ENCODE data around the gene XYLT1. TPM values are rescaled to one million over a fixed set of nuclear protein-coding genes. Genes with fewer than 3 reads are reported as not detected.

The XYLT1 gene
- total RNA-seq, 2 experiments from 2014 or later = 59.4 to 60.4 TPM

DNA sequence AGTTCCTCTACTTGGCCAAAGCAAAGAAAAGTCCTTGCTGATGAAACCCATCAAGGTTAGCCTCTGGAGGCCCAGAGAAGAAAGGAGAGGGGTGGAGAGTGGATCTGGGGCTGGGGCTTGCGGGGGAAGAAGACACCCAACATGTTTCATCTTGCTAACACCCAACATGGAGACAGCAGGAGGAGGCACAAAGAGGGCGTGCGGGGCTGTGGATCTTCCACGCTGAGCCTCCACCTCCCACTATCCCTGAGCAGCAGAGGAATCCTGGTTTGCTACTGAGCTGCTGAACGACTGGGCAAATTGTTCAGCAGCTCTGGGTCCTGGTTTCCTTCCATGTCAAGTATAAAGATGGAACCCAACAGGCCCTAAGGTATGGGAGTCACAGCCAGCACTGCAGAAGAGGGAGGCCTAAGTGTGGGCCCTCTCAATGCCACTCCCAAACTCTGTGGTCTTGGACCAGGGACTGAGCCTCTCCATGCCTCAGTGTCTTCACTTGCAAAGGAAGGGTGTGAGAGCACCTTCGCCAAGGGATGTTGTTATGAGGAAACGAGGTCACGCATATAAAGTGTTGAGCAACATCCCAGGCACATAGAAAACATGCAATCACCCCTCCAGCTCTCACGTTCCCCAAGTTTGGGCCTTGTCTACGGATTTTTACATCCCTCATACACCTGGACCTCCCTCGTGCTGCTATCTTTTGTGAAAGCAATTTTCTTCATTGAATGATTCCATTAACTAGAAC is 122.5 kb downstream of the XYLT1 start:
- ChIA-PET POLR2A (interaction anchor here (0.7 to 4.1 kb wide), 6 partner anchors 10 to 121 kb away, joined by 3 to 49 read pairs (median 17); no protein-coding TSS in a partner anchor), CTCF (interaction anchor here (1.5 to 9.9 kb wide), 3 partner anchors 10 to 19 kb away, joined by 6 to 142 read pairs (median 7); no protein-coding TSS in a partner anchor)
- Mint-ChIP-seq H3K4me3 (no peak overlapping the region), H3K4me1 (ENCODE audit: low read depth) (peaks cover 91% of the 10 kb centered on the region), H3K27me3 (ENCODE audit: low read depth) (no peaks in the 10 kb centered on the region), H3K27ac (peak overlapping the region; percentile 96), H3K9me3 (ENCODE audit: insufficient read depth) (no peaks in the 10 kb centered on the region), H3K36me3 (ENCODE audit: low read depth) (peaks cover 62% of the 10 kb centered on the region)
- DNase-seq (no peak), ATAC-seq (no peak)

GRCh38 chr16:17347624-17348023 is 123.1 kb downstream of the XYLT1 start:
- POLR2A ChIA-PET = interaction anchor here (0.6 to 4.1 kb wide), 10 partner anchors 11 to 122 kb away, joined by 3 to 49 read pairs (median 4); no protein-coding TSS in a partner anchor
- Mint-ChIP-seq H3K27ac (peak overlapping the region; percentile 96), H3K27me3 (ENCODE audit: low read depth) (no peaks in the 10 kb centered on the region), H3K4me1 (ENCODE audit: low read depth) (peaks cover 91% of the 10 kb centered on the region), H3K36me3 (ENCODE audit: low read depth) (peaks cover 62% of the 10 kb centered on the region), H3K4me3 (peak overlapping the region; percentile 50), H3K9me3 (ENCODE audit: insufficient read depth) (no peaks in the 10 kb centered on the region)
- DNase-seq = no peak
- ATAC-seq = no peak
- CTCF ChIA-PET = interaction anchor here (0.6 to 9.9 kb wide), 5 partner anchors 11 to 232 kb away, joined by 3 to 142 read pairs (median 7); no protein-coding TSS in a partner anchor

DNA sequence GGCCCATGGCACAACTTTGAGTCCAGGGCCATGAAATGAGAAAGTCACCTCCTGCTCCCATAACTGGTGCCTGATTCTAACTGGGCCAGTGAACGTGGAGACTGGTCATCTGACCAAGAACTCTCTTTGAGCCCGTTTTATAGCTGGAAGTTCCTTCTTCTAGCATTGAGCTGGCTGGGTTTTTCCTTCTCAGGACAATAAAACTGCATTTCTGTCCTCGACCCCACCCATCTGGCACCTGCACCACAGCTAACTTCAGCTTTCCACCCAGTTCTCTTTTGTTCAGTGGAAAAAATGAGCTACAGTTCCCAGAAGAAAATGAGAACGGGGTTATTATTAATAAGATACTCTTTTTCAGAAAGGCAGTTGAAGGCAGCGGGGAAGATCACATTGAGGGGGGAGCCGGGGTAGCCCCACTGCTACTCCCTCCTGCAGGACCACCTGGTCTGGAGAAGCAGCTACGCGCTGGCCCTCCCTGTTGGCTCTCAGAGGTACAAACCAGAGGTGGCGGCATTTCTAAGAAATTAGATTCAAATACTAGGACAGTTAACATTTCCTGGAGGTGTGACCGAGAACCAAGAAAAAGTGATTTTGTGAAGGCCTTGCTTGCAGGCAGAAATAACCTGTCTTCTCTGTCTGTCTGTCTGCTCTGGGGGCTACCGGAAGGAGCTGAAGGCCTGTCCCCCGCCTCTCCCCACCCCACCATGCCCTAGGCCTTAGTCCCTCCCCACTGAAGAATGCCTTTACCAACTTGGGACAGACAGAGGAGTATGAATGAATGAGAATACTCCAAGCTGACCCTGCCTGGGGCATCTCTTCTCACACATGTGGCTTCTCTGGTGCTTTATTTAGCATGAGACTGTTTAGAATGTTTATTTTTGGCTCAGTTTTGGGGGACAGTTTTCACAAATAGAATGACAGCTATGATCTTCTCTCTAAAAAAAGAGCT is 123.9 kb downstream of the XYLT1 start:
- peak; percentile 71 for ATAC-seq
- Mint-ChIP-seq H3K27ac (peak overlapping the region; percentile 96), H3K27me3 (ENCODE audit: low read depth) (no peaks in the 10 kb centered on the region), H3K36me3 (ENCODE audit: low read depth) (peaks cover 63% of the 10 kb centered on the region), H3K9me3 (ENCODE audit: insufficient read depth) (no peaks in the 10 kb centered on the region), H3K4me1 (ENCODE audit: low read depth) (peaks cover 91% of the 10 kb centered on the region), H3K4me3 (peak overlapping the region; percentile 50)
- CTCF ChIA-PET = interaction anchor here (0.6 to 9.9 kb wide), 6 partner anchors 11 to 233 kb away, joined by 3 to 142 read pairs (median 6); no protein-coding TSS in a partner anchor
- peak; percentile 82 for DNase-seq
- POLR2A ChIA-PET = interaction anchor here (0.6 to 4.1 kb wide), 12 partner anchors 12 to 122 kb away, joined by 3 to 49 read pairs (median 4); no protein-coding TSS in a partner anchor

- ChIA-PET CTCF (interaction anchor here (0.8 to 9.9 kb wide), 7 partner anchors 14 to 129 kb away, joined by 3 to 142 read pairs (median 5); no protein-coding TSS in a partner anchor), POLR2A (interaction anchor here (0.5 to 4.1 kb wide), 5 partner anchors 21 to 134 kb away, joined by 3 to 49 read pairs (median 3); no protein-coding TSS in a partner anchor)
- ATAC-seq (no peak), DNase-seq (no peak)
- H3K27ac Mint-ChIP-seq = peak overlapping the region; percentile 88
- no peaks in the 10 kb centered on the region for H3K9me3 Mint-ChIP-seq (ENCODE audit: insufficient read depth)
- H3K4me1 Mint-ChIP-seq (ENCODE audit: low read depth) = peaks cover 94% of the 10 kb centered on the region
- peaks cover 62% of the 10 kb centered on the region for H3K36me3 Mint-ChIP-seq (ENCODE audit: low read depth)
- no peak overlapping the region for H3K4me3 Mint-ChIP-seq
- no peaks in the 10 kb centered on the region for H3K27me3 Mint-ChIP-seq (ENCODE audit: low read depth)
Measured at GRCh38 chr16:17345043-17345442, 125.7 kb downstream of the XYLT1 start.

DNA sequence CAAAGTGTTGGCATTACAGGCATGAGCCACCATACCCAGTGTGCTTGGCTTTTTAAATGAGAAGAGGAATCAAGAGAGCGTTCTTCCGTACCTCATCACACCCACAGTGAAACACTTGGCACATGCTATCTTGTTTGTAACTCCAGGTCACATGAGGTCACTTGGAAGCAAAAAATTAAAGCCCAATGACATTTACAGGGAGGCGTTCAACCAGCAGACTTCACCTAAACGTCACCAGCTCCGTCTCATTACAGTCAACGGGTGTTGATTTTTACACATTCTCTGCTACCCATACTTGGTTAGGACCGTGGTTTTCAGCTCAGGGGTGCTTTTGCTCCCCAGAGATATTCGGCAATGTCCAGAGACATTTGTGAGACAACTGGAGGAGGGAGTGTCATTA is 127.0 kb downstream of the XYLT1 start:
- Mint-ChIP-seq H3K27ac (peak overlapping the region; percentile 94), H3K36me3 (ENCODE audit: low read depth) (peaks cover 58% of the 10 kb centered on the region), H3K9me3 (ENCODE audit: insufficient read depth) (no peaks in the 10 kb centered on the region), H3K27me3 (ENCODE audit: low read depth) (no peaks in the 10 kb centered on the region), H3K4me3 (peak overlapping the region; percentile 74), H3K4me1 (ENCODE audit: low read depth) (peaks cover 95% of the 10 kb centered on the region)
- ATAC-seq (no peak), DNase-seq (no peak)
- CTCF ChIA-PET = interaction anchor here (0.8 to 9.9 kb wide), 6 partner anchors 8 to 131 kb away, joined by 3 to 142 read pairs (median 4); no protein-coding TSS in a partner anchor
- POLR2A ChIA-PET = interaction anchor here (0.6 to 2.8 kb wide), 9 partner anchors 9 to 126 kb away, joined by 3 to 29 read pairs (median 4); no protein-coding TSS in a partner anchor

DNA sequence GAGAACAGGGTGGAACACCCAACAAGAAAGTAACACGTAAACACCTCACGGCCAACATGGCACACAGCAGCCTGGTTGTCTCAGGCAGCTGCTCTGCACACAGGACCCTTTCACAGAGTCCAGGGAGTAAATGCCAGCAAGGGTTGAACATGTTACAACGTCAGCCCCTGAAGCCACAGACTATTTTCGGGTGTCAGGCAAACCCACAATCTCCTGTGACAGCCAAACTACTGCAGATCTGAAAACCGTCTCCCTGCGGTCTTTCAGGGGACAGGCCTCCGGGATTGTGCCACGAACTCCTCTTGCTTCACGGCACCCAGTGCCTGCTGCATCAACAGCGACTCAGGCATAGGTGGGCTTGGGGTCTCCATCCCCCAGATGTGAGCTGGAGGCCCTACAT is 127.7 kb downstream of the XYLT1 start:
- peak; percentile 64 for ATAC-seq
- POLR2A ChIA-PET = interaction anchor here (0.6 to 2.8 kb wide), 12 partner anchors 9 to 126 kb away, joined by 3 to 29 read pairs (median 4); no protein-coding TSS in a partner anchor
- Mint-ChIP-seq H3K27ac (peak overlapping the region; percentile 94), H3K36me3 (ENCODE audit: low read depth) (peaks cover 58% of the 10 kb centered on the region), H3K9me3 (ENCODE audit: insufficient read depth) (no peaks in the 10 kb centered on the region), H3K4me1 (ENCODE audit: low read depth) (peaks cover 94% of the 10 kb centered on the region), H3K27me3 (ENCODE audit: low read depth) (no peaks in the 10 kb centered on the region), H3K4me3 (peak overlapping the region; percentile 74)
- DNase-seq = peak; percentile 83
- CTCF ChIA-PET = interaction anchor here (0.8 to 9.9 kb wide), 7 partner anchors 9 to 132 kb away, joined by 3 to 142 read pairs (median 4); no protein-coding TSS in a partner anchor

DNA sequence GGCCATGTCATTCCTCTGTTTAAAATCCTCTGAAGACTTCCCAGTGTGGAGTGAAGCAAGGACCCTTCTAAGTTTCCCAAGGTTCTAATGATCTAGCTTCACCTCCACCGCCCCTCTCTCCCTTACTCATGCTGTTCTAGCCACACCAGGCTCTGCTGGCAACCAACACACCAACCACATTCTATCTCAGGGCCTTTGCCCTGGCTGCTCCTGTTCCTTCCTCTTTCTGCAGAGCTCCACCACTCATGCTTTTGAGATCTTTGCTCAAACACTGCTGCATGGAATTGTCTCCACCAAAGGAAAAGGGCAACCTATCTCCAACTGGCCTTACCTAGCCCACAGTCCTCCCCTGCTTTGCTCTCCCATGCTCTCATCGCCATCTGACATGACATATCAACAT is 128.7 kb downstream of the XYLT1 start:
- H3K27me3 Mint-ChIP-seq (ENCODE audit: low read depth) = no peaks in the 10 kb centered on the region
- ChIA-PET POLR2A (interaction anchor here (1.3 to 2.8 kb wide), 4 partner anchors 22 to 42 kb away, joined by 3 to 29 read pairs (median 6); no protein-coding TSS in a partner anchor), CTCF (interaction anchor here (1.1 to 9.9 kb wide), 4 partner anchors 9 to 125 kb away, joined by 3 to 142 read pairs (median 14); no protein-coding TSS in a partner anchor)
- H3K36me3 Mint-ChIP-seq (ENCODE audit: low read depth) = peaks cover 56% of the 10 kb centered on the region
- DNase-seq (peak; percentile 42), ATAC-seq (peak; percentile 18)
- H3K4me1 Mint-ChIP-seq (ENCODE audit: low read depth) = peaks cover 92% of the 10 kb centered on the region
- H3K27ac Mint-ChIP-seq = peak overlapping the region; percentile 94
- peak overlapping the region; percentile 74 for H3K4me3 Mint-ChIP-seq
- H3K9me3 Mint-ChIP-seq (ENCODE audit: insufficient read depth) = no peaks in the 10 kb centered on the region

DNA sequence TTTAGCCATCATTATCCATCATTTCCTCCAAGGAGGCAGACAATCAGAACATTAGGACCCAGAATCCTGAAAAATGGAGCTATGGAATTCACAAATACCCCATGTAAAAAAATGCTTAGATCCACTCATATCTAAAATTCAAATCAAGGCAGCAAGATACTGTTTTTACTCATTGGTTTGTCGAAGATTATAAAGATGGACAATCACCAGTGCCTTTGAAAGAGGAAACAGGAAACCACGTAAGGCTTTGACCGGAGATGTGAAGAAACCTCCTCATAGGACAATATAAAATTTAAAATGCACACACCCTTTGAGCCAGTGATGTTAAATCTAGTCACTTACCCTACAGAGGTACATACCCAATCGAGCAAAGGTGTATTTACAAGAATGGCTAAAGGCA is 130.0 kb downstream of the XYLT1 start:
- Mint-ChIP-seq H3K4me1 (ENCODE audit: low read depth) (peaks cover 92% of the 10 kb centered on the region), H3K36me3 (ENCODE audit: low read depth) (peaks cover 62% of the 10 kb centered on the region), H3K27me3 (ENCODE audit: low read depth) (no peaks in the 10 kb centered on the region), H3K4me3 (peak overlapping the region; percentile 74), H3K27ac (peak overlapping the region; percentile 94), H3K9me3 (ENCODE audit: insufficient read depth) (no peaks in the 10 kb centered on the region)
- no peak for DNase-seq
- CTCF ChIA-PET = interaction anchor here (0.8 to 1.7 kb wide), 3 partner anchors 26 to 129 kb away, joined by 3 to 4 read pairs (median 4); no protein-coding TSS in a partner anchor
- no peak for ATAC-seq
- POLR2A ChIA-PET = interaction anchor here (1.3 to 1.5 kb wide), 2 partner anchors 29 to 41 kb away, joined by 3 to 10 read pairs; no protein-coding TSS in a partner anchor

DNA sequence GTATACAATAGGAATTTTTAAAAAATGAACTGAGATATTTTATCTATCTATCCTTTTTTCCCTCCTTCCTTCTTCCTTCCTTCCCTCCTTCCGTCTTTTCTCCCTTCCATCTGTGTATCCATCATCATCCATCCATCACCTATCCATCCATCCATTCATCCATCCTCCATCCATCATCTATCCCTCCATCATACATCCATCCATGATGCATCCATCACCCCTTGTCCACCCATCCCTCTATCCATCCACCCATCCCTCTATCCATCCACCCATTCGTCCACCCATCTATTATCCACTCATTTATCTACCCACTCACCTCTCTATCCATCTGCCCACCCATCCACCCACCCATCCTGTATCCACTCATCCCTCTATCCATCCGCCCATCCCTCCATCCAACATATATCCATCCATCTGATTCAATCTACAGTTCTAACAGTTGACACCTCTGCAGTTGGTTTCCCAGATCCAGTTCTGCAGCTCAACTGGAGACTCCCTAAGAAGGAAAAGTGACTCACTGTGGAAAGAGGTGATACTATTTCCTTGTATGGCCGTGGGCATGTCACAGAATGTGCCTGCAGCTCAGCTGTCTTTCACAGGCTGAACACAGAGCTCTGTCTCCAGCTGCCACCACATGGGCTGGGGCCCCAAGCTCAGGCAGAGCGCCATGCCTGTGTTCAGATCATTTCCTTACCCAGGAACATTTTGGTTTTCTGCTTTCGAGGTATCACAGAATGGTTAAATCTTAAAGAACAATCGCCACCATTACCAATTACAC is 130.8 kb downstream of the XYLT1 start:
- Mint-ChIP-seq H3K4me1 (ENCODE audit: low read depth) (peaks cover 87% of the 10 kb centered on the region), H3K9me3 (ENCODE audit: insufficient read depth) (no peaks in the 10 kb centered on the region), H3K27ac (peak overlapping the region; percentile 94), H3K27me3 (ENCODE audit: low read depth) (no peaks in the 10 kb centered on the region), H3K36me3 (ENCODE audit: low read depth) (peaks cover 60% of the 10 kb centered on the region), H3K4me3 (no peak overlapping the region)
- CTCF ChIA-PET = interaction anchor here (1.0 to 1.7 kb wide), 3 partner anchors 27 to 130 kb away, joined by 3 to 4 read pairs (median 4); no protein-coding TSS in a partner anchor
- POLR2A ChIA-PET = interaction anchor here (1.5 kb wide), 1 partner anchor 30 kb away, joined by 10 read pairs; no protein-coding TSS in a partner anchor
- ATAC-seq (no peak), DNase-seq (no peak)

DNA sequence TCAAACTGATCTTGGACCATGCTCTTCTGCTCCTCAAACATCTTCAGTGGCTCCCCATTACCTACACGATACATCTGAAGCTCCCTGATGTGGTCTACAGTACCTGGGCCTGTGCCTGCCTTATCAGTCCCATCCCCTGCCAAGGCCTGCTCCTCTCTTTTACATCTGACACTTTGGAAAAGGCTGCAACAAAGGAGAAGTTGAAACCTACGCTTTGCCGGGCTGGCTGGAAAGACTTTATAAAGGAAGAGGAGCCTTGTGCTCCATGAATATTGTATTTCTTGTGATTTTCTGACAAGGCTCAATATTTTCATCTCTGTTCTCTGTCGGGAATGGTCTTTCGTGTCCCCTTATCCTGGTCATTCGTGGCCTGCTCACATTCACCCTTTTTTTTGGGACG is 132.5 kb downstream of the XYLT1 start:
- Mint-ChIP-seq H3K27me3 (ENCODE audit: low read depth) (no peaks in the 10 kb centered on the region), H3K4me1 (ENCODE audit: low read depth) (peaks cover 77% of the 10 kb centered on the region)
- ATAC-seq = no peak

More for the DNA sequence above, 132.5 kb downstream of the XYLT1 start:
- CTCF ChIA-PET = no interaction called here
- Mint-ChIP-seq H3K9me3 (ENCODE audit: insufficient read depth) (no peaks in the 10 kb centered on the region), H3K4me3 (no peak overlapping the region), H3K27ac (peak overlapping the region; percentile 56), H3K36me3 (ENCODE audit: low read depth) (peaks cover 52% of the 10 kb centered on the region)
- DNase-seq = no peak
- POLR2A ChIA-PET = no interaction called here

Measured in activated CD8-positive, alpha-beta T cell treated with anti-CD3 and anti-CD28 coated beads, Interleukin-2, amount 10 ng/mL, durations not matched to agents 7 days and 5 days (primary cell).